Measurements from ENCODE around the gene GIMAP8. TPM values are rescaled to one million over a fixed set of nuclear protein-coding genes. Genes with fewer than 3 reads are reported as not detected.
"Not testable (repeated sequence)": the region's sequence is repeated elsewhere in the genome, so short reads cannot be mapped to it uniquely, and the experiment has no call there.

The GIMAP8 gene
- total RNA-seq, 1 donor from 2014 or later: 11.0 TPM

DNA sequence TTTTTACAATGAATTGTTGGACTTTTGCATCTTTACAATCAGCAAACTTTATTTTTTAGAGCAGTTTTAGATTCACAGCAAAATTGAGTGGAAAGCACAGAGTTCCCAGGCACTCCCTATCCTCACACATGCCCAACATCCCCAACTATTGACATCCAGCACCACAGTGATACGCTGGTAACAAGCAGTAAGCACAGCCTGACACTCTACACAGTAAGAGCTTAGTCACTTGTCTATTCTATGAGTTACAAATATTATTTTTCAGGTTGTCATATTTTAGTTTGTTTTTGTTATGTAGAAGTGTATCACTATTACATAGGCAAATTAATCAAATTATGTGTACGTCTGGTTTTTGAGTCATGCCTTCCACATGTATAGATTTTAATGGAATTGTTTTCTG, 37.2 kb downstream of the GIMAP8 start:
- Histone ChIP-seq H3K27ac (replicated peaks) (no peak overlapping the region), H3K4me3 (no peak overlapping the region), H3K9me3 (replicated peaks) (peaks cover 7% of the 10 kb centered on the region), H3K4me1 (no peaks in the 10 kb centered on the region), H3K27me3 (ENCODE audit: low read depth) (no peaks in the 10 kb centered on the region), H3K36me3 (no peaks in the 10 kb centered on the region)
- DNase-seq: no peak
- no peak for TF ChIP-seq CTCF (IDR thresholded peaks at IDR 0.05; ENCODE audit: borderline replicate concordance)
- intact Hi-C loops (cut with micrococcal nuclease): no loop called here

GRCh38 chr7:150489782-150490181, 39.4 kb downstream of the GIMAP8 start:
- TF ChIP-seq CTCF (IDR thresholded peaks at IDR 0.05; ENCODE audit: borderline replicate concordance): no peak
- Histone ChIP-seq H3K4me3 (no peak overlapping the region), H3K27ac (replicated peaks) (no peak overlapping the region), H3K27me3 (ENCODE audit: low read depth) (no peaks in the 10 kb centered on the region), H3K36me3 (no peaks in the 10 kb centered on the region), H3K4me1 (no peaks in the 10 kb centered on the region), H3K9me3 (replicated peaks) (peaks cover 7% of the 10 kb centered on the region)
- DNase-seq: no peak
- intact Hi-C loops (cut with micrococcal nuclease): no loop called here

GRCh38 chr7:150493442-150493841, 43.0 kb downstream of the GIMAP8 start:
- H3K36me3 ChIP-seq: not testable (repeated sequence)

DNA sequence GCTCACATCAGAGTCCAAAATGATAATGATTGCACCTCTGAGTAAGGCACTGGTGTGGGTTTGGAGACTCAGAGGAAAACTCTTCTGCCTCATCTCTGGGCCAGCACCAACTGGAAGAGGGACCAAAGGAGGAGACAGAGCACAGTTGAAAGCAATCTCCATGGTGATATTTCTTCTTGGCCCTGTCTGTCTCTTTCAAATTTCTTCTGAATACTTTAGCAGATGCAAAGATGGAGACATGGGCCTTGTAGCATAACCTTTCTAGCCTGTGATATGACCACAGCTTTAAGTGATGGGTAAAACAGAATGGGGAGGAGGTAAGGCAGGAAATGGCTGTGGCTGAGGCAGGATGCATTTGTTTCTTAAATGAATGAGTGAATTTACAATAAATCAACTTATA, 52.1 kb downstream of the GIMAP8 start:
- no peak for DNase-seq
- no peak for TF ChIP-seq CTCF (IDR thresholded peaks at IDR 0.05; ENCODE audit: borderline replicate concordance)
- no peaks in the 10 kb centered on the region for H3K36me3 ChIP-seq
- intact Hi-C loops (cut with micrococcal nuclease): no loop called here
- H3K4me1 ChIP-seq: peaks cover 27% of the 10 kb centered on the region
- H3K27me3 ChIP-seq (ENCODE audit: low read depth): no peaks in the 10 kb centered on the region
- peaks cover 19% of the 10 kb centered on the region for H3K9me3 ChIP-seq (replicated peaks)
- no peak overlapping the region for H3K27ac ChIP-seq (replicated peaks)
- no peak overlapping the region for H3K4me3 ChIP-seq

More at GRCh38 chr7:150493442-150493841, 43.0 kb downstream of the GIMAP8 start:
- H3K27ac ChIP-seq (replicated peaks); intact Hi-C loops (cut with micrococcal nuclease); H3K4me3 ChIP-seq; DNase-seq; H3K4me1 ChIP-seq; H3K27me3 ChIP-seq (ENCODE audit: low read depth): not testable (repeated sequence)
- peaks cover 15% of the 10 kb centered on the region for H3K9me3 ChIP-seq (replicated peaks)

DNA sequence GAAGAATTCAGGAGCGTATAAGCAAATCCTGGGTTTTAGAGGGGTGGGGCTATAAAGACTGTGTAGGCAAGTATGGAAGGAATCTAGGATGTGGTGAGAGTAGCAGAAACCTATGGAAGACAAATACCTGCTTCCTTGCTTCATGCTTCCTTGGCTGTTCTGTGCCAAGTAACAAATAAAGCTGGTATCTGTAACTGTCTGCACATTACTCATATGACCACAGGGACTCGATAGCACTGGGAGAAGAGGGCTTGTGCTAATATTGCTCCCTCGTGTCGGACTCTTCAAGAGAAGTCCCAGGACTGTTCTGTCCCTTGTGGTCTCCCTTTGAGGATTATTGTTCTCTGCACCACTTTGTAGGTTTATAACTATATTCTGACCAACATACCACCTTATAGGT, 52.7 kb downstream of the GIMAP8 start:
- TF ChIP-seq CTCF (IDR thresholded peaks at IDR 0.05; ENCODE audit: borderline replicate concordance): no peak
- intact Hi-C loops (cut with micrococcal nuclease): no loop called here
- no peak overlapping the region for H3K4me3 ChIP-seq
- H3K36me3 ChIP-seq: no peaks in the 10 kb centered on the region
- DNase-seq: no peak
- H3K27me3 ChIP-seq (ENCODE audit: low read depth): no peaks in the 10 kb centered on the region
- H3K27ac ChIP-seq (replicated peaks): no peak overlapping the region
- peaks cover 27% of the 10 kb centered on the region for H3K4me1 ChIP-seq
- peaks cover 12% of the 10 kb centered on the region for H3K9me3 ChIP-seq (replicated peaks)

- no peak for TF ChIP-seq CTCF (IDR thresholded peaks at IDR 0.05; ENCODE audit: borderline replicate concordance)
Measured at GRCh38 chr7:150503581-150503980, 53.2 kb downstream of the GIMAP8 start.

More at GRCh38 chr7:150503581-150503980, 53.2 kb downstream of the GIMAP8 start:
- H3K4me3 ChIP-seq: no peak overlapping the region
- H3K4me1 ChIP-seq: peaks cover 27% of the 10 kb centered on the region
- intact Hi-C loops (cut with micrococcal nuclease): no loop called here
- no peaks in the 10 kb centered on the region for H3K36me3 ChIP-seq
- H3K27ac ChIP-seq (replicated peaks): no peak overlapping the region
- H3K9me3 ChIP-seq (replicated peaks): peaks cover 11% of the 10 kb centered on the region
- H3K27me3 ChIP-seq (ENCODE audit: low read depth): no peaks in the 10 kb centered on the region
- no peak for DNase-seq
